SK-N-MC (cell line): Measurements from ENCODE around the gene NCDN.

Experiments used
- DNase-seq: peaks from one replicate; pipeline ENCODE4 v3.0.0-alpha.2; 2011; ENCODE audit warnings: low read depth, low spot score
- H3K27ac ChIP-seq: fragments of 200-600 bp; sonication (generic); 2 replicates; pipeline ENCODE4 v1.5.1; 2016; ENCODE audit warnings: mixed run types
- H3K36me3 ChIP-seq: fragments of 200-600 bp; sonication (generic); 2 replicates; pipeline ENCODE4 v1.6.1; 2017; ENCODE audit warnings: antibody characterized with exemption, low read length, mixed read lengths; ENCODE audit not compliant: insufficient read depth
- H3K4me3 ChIP-seq: fragments of 200-600 bp; sonication (generic); 2 replicates; pipeline ENCODE4 v1.5.1; 2016
- H3K9ac ChIP-seq: fragments of 200-600 bp; sonication (generic); 2 replicates; pipeline ENCODE4 v1.8.0; 2017; ENCODE audit warnings: mixed run types, mixed read lengths; ENCODE audit not compliant: insufficient read length
- H3K9me3 ChIP-seq: fragments of 200-600 bp; sonication (generic); 2 replicates; pipeline ENCODE4 v1.6.1; 2017; ENCODE audit warnings: low read depth, mild to moderate bottlenecking, antibody characterized with exemption, low read length, moderate library complexity, mixed read lengths
- EZH2 ChIP-seq: fragments of 200-600 bp; sonication (generic); IDR thresholded peaks from one replicate; pipeline ENCODE4 v1.6.1; 2017; ENCODE audit warnings: antibody characterized with exemption
- FOXP2 ChIP-seq: optimal IDR thresholded peaks from 2 replicates; pipeline ENCODE3; 2011; ENCODE audit warnings: mild to moderate bottlenecking, moderate library complexity; ENCODE audit not compliant: insufficient read depth; ENCODE audit errors: extremely low read length, control extremely low read depth
- POLR2AphosphoS5 ChIP-seq: IDR thresholded peaks from 2 replicates; pipeline ENCODE4 v1.6.1; 2012; ENCODE audit warnings: mild to moderate bottlenecking, low read depth, low read length, borderline replicate concordance

NCDN gene

GRCh38 chr1:35530946-35531345, 26.7 kb upstream of the NCDN start:
- H3K27ac ChIP-seq, result no peak overlapping the region
- no peak for DNase-seq
- peaks cover 6% of the 10 kb centered on the region; the same call in 1 of the 2 replicates for H3K9me3 ChIP-seq
- H3K36me3 ChIP-seq, result peaks cover 19% of the 10 kb centered on the region
- H3K4me3 ChIP-seq, result no peak overlapping the region
- TF ChIP-seq EZH2 (no peak), FOXP2 (no peak), POLR2AphosphoS5 (no peak)
- no peak overlapping the region for H3K9ac ChIP-seq

DNA sequence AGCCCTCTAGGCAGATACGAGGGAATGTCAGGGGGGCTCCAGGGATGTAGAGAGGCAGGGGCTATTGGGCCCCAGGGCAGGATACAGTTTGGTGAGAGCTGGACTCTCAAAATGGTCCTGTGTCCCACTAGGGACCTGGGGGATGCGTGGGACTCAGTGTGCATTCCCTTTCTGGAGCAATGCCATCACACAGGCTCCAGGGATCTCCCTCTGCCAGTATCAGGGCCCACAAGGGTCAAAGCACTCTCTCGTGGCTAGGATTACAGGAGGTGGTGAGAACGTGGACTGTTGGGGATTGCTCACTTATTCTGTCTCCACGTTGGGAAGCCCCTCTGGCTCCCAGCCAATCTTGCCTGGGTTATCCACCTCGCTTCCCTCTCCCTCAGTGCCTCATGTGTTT, 26.2 kb upstream of the NCDN start:
- Histone ChIP-seq H3K4me3 (no peak overlapping the region), H3K9ac (no peak overlapping the region), H3K36me3 (peaks cover 19% of the 10 kb centered on the region), H3K27ac (no peak overlapping the region), H3K9me3 (peaks cover 6% of the 10 kb centered on the region; the same call in 1 of the 2 replicates)
- DNase-seq, result no peak
- TF ChIP-seq EZH2 (no peak), FOXP2 (no peak), POLR2AphosphoS5 (no peak)

DNA sequence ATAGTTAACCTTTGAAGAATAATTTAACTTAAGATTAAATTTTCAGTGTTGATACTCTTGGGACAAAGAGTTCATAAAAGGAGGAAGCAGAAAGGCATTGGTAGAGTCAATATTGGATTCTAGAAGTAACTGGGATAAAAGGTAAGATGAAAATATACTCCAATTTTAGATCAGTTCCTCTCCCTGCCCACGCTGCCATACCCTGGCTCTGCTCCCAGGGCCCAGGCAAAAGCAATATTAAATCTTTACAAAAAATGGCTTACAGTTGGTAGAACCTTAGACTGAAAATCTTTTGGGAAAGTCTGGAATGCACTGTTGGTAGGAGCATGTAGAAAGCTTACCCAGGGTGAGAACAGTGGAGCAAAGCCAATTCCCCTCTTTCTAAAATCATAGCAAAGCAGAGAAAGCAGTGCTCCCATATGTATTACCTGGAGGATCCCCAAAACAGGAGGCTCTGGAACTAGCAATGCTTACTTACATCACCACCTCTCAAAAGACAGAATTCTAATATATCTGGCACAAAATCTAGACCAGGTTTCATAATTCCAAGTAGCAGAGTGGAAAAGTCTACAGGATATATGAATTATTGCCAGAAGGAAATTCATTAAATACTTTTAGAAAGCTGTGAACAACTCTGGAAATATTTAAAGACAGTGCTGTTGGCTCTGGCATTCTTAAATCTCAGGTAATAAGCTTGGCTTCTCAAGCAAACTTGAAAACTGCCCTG, 24.9 kb upstream of the NCDN start:
- H3K36me3 ChIP-seq, result peaks cover 19% of the 10 kb centered on the region
- H3K9me3 ChIP-seq, result peaks cover 6% of the 10 kb centered on the region; the same call in 1 of the 2 replicates
- no peak for DNase-seq
- no peak overlapping the region for H3K27ac ChIP-seq
- TF ChIP-seq POLR2AphosphoS5 (no peak), FOXP2 (no peak), EZH2 (no peak)
- H3K4me3 ChIP-seq, result no peak overlapping the region
- H3K9ac ChIP-seq, result no peak overlapping the region

GRCh38 chr1:35533586-35533985, 24.0 kb upstream of the NCDN start:
- no peak overlapping the region for H3K27ac ChIP-seq
- TF ChIP-seq FOXP2 (no peak), POLR2AphosphoS5 (no peak), EZH2 (no peak)
- DNase-seq, result no peak
- no peak overlapping the region for H3K4me3 ChIP-seq
- no peak overlapping the region for H3K9ac ChIP-seq
- peaks cover 6% of the 10 kb centered on the region; the same call in 1 of the 2 replicates for H3K9me3 ChIP-seq
- H3K36me3 ChIP-seq, result peaks cover 19% of the 10 kb centered on the region

DNA sequence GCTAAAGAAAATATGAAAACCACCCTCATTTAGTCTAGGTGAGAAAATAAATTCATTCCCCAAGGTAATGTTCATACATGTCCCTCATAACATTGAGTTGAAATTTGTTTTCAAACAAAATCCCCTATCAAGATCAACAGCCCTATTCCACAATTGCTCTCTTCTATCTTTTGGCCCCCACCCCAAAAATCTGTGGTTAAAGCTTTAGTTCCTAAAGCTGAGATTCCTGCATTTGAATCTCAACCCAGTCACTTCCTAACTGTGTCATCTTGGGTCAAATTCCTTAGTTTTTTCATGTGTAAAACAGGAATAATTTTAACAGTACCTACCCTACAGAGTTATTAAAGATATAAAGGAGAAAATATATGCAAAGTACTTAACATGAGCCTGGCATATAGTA, 22.4 kb upstream of the NCDN start:
- H3K9ac ChIP-seq, result no peak overlapping the region
- H3K4me3 ChIP-seq, result no peak overlapping the region
- H3K9me3 ChIP-seq, result peaks cover 4% of the 10 kb centered on the region; the same call in 1 of the 2 replicates
- peaks cover 19% of the 10 kb centered on the region for H3K36me3 ChIP-seq
- no peak for DNase-seq
- no peak overlapping the region for H3K27ac ChIP-seq
- no peak for TF ChIP-seq POLR2AphosphoS5
- no peak for TF ChIP-seq EZH2
- no peak for TF ChIP-seq FOXP2

- Histone ChIP-seq H3K4me3 (no peak overlapping the region), H3K36me3 (peaks cover 7% of the 10 kb centered on the region), H3K9me3 (no peaks in the 10 kb centered on the region), H3K9ac (no peak overlapping the region), H3K27ac (no peak overlapping the region)
- DNase-seq, result no peak
- TF ChIP-seq FOXP2 (no peak), EZH2 (no peak), POLR2AphosphoS5 (no peak)
These were observed 20.9 kb upstream of the NCDN start for GRCh38 chr1:35536556-35537162.

- H3K36me3 ChIP-seq, result peaks cover under 1% of the 10 kb centered on the region; the same call in 1 of the 2 replicates
- no peak overlapping the region for H3K27ac ChIP-seq
These were observed 19.8 kb upstream of the NCDN start for GRCh38 chr1:35537806-35538205.

GRCh38 chr1:35539073-35539823, 18.4 kb upstream of the NCDN start:
- no peak for TF ChIP-seq POLR2AphosphoS5
- no peak for TF ChIP-seq EZH2
- TF ChIP-seq FOXP2, result no peak
- no peaks in the 10 kb centered on the region for H3K9me3 ChIP-seq
- no peak overlapping the region for H3K9ac ChIP-seq
- H3K36me3 ChIP-seq, result no peaks in the 10 kb centered on the region
- DNase-seq, result no peak
- H3K4me3 ChIP-seq, result no peak overlapping the region
- 0 out of 2 replicates have a peak overlapping the region, but pooled peaks have one; percentile 10 for H3K27ac ChIP-seq

More at GRCh38 chr1:35537806-35538205, 19.8 kb upstream of the NCDN start:
- Histone ChIP-seq H3K9me3 (no peaks in the 10 kb centered on the region), H3K9ac (no peak overlapping the region), H3K4me3 (no peak overlapping the region)
- TF ChIP-seq EZH2, result no peak
- no peak for TF ChIP-seq POLR2AphosphoS5
- no peak for TF ChIP-seq FOXP2
- no peak for DNase-seq
